ENCODE measurements around the gene TTI1.

The TTI1 gene

GRCh38 chr20:37935435-37935834 is 97.8 kb downstream of the TTI1 start:
- DNase-seq: no peak

GRCh38 chr20:37934634-37935375 is 98.5 kb downstream of the TTI1 start:
- no peak for DNase-seq

GRCh38 chr20:37933786-37934633 is 99.2 kb downstream of the TTI1 start:
- DNase-seq: no peak

Data from activated CD8-positive, alpha-beta memory T cell treated with anti-CD3 and anti-CD28 coated beads for 24 hours (primary cell).